SIG-M5 treated with dmso at 0.1 percent for 504 hours (cell line): ENCODE measurements around the gene TRPM2.

Source experiments
- DNase-seq: peaks from one replicate; lab custom pipeline; 2025; ENCODE audit not compliant: unreplicated experiment; lab: John Stamatoyannopoulos, UW

TRPM2 gene

DNA sequence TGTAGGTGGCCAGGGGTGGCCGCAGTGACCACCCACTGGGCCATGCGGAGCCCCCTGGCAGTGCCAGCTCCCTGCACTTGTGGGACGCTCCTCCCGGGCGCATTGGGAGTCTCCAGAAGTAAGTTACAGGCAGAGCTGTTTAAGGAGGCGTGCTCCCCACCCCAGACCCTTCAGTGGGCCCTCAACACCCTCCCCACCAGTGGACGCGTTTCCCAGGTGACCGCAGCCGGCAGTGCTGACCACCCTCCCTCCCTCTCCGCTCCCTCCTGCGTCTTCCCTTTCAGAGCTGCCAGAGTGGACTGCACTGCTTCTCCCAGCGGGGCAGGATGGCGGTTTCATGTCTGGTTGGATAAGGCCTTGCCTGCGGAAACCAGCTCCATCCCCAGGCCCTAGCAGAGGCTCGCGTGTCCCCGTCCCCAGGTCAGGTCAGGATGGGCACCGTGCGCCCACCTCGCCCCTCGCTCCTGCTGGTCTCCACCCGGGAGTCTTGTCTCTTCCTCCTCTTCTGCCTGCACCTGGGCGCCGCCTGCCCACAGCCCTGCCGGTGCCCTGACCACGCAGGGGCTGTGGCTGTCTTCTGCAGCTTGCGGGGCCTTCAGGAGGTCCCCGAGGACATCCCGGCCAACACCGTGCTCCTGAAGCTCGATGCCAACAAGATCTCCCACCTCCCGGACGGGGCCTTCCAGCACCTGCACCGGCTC is 102.9 kb downstream of the TRPM2 start:
- DNase-seq: no peak

DNA sequence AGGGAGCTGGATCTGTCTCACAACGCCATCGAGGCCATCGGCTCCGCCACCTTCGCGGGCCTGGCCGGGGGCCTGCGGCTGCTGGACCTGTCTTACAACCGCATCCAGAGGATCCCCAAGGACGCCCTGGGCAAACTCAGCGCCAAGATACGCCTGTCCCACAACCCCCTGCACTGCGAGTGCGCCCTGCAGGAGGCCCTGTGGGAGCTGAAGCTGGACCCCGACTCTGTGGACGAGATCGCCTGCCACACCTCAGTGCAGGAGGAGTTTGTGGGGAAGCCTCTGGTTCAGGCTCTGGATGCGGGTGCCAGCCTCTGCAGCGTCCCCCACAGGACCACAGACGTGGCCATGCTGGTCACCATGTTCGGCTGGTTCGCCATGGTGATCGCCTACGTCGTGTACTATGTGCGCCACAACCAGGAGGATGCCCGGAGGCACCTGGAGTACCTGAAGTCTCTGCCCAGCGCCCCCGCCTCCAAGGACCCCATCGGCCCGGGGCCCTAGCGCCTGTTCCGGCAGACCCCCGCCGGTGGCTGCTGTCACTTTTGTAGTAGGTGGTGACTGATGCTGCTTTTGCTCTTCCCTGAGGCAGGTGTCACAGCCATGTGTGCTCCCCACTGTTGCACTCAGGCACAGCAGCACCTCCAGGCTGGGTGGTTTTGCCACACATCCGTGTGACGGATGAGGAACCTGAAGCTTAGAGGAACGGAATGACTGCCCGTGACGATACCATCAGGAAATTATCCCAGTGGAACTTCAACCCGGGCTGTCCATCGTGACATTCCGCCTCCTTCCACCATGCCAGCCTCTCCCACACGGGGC is 103.7 kb downstream of the TRPM2 start:
- no peak for DNase-seq

DNA sequence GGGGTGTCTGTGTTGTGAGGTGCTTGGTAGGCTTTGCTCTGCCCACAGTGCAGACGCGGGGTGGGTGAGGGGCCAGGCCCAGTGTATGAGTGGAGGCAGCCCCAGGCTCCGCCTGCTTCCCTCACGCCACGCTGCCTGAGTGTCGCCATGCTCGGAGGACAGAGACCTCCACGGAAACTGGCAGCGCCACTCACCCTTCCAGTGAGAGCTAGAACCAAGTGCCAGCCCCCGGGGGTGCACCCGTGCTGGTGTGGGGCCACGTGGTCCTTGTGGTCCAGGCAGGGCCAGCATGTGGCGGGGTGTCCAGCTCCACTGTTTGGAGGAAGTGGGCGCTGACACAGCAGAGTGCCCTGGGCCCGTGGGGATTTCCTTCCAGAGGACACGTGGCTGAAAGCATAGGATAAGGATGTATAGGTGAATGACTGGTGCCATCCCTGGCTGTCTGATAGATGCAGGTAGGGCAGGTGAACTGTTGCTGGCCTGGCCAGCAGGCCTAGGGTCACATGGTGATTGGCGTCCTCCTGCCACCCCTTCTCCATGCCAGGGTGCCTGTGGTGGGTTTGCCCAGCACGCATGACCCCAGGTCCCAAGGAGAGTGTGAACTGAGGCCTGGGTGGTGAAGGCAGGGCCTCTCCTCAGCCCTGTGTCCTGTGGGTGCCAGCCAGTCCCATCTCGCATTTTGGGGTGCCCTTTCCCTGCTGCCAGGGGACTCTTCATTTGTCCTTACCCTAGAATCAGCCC is 105.7 kb downstream of the TRPM2 start:
- no peak for DNase-seq

DNA sequence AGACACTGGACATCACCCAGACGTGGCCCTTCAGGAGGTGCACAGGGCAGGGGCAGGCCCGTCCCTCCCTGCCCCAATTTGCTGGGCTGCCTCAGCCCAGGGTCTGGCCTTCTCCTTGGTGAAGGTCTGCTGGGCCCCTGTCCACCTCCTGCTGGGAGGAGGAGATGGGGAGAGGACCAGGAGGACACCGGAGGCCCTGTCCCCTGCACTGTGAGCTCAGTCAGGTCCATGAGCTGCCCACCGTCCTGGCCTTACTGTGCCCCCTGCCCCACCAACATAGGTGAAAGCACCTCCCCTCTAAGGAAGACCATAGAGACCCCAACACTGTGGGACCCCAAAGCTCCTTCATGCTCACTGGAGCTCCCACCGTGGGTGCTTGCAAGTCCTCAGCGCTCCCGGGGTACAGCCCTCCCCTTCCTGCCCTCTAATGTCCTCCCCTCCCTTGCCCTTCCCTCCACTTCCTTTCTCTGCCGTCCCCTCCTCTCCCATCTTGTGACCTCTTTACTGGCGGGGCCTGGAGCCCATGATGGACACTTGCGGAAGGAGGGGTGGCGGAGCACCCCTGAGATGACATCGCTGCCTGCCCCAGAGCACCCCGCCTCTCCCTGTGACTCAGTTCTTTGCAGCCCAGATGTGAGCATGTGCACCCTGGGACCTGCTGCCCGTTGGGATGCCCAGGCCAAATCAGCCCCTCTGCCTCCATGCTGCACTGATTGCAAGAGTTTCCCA is 106.5 kb downstream of the TRPM2 start:
- no peak for DNase-seq

DNA sequence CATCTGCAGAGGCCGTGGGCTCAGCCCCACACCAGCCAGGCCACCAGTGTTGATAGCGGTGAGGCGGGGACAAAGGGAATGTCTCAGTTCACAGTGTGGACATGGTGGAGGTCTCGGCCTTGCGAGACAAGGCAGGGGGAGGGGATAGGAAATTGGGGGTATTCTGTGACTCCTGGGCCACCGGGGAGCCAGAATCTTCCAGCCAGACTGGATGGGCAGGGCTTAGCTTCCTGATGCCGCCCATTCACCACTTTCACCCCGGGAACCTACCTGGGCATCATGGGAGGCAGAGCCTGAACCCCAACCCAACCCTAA is 107.0 kb downstream of the TRPM2 start:
- DNase-seq: no peak

DNA sequence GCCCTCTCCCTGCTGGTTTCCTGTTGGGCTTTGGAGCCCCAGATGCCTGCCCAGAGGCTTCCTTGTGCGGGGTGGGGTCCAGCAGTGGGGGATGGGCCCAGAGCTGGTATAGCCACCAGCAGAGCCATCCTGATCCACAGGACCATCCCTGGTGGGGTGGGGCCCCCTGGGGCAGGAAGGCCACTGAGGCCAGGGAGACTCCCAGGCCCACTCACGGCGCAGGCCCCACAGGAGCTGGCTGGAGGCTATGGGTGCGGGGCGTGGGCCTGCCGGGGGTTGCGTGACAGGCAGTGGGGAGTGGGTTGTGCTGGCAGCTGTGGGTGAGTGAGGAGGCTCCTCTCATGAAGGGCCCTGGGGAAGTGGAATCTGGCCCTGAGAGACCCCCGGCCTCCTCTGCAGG is 107.6 kb downstream of the TRPM2 start:
- no peak for DNase-seq

DNA sequence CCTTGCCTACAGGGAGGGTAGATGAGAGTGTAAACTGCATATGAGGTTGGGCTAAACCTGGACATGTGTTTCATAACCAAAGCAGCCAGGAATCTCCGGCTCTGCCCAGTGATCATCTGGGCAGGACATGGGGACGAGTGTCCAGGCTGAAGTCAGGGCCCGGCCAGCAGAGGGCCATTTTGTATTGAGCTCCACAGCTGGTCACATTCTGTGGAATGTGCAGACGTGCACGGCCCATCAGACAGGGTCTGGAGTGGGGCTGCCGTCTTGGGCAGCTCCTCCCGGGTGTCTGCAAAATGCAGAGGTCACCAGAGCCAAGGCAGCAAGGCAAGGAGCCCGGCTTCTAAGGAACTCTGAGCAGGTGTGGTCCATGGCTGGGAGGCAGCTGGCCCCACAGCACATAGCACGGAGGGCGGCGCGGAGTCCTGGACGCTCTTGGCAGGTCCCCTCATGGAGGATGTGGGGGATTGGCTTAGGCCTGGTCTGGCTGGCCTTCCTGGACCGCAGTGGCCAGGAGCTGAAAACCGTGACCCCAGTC is 108.1 kb downstream of the TRPM2 start:
- no peak for DNase-seq

DNA sequence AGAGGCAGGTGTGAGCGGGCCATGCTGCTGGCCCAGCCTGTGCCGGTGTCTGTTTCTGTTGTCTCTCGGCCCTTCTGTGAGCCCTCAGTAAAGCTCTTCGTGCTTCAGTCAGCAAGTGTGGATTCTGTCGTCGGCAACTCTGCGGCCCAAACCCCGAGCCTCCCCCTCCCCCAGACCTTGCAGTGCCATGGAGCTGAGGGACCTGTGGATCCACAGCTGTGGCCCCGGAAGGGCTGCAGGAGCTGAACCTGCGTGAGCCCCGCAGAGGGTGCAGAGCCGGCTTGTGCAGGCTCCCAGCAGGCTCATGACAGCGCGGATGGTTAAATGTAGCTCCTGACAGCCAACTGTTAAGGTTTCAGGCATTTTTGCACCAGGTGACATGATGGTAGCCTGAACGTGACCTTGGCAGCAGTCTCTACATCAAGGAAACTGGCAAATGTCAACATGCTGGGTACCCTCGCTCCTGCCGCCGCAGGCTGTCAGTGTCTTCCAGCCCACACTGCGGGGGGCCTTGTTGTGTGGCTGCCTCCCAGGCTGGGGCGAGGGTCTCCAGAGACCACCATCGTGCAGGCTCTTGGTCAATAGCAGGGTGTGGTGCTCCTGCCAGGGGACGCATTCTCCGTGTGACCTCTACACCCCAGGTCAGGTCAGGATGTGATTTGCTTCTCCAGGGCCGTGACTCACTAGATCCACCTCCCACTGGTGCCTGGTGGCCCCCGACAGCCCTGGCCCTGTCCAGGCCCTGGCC is 108.8 kb downstream of the TRPM2 start:
- no peak for DNase-seq

DNA sequence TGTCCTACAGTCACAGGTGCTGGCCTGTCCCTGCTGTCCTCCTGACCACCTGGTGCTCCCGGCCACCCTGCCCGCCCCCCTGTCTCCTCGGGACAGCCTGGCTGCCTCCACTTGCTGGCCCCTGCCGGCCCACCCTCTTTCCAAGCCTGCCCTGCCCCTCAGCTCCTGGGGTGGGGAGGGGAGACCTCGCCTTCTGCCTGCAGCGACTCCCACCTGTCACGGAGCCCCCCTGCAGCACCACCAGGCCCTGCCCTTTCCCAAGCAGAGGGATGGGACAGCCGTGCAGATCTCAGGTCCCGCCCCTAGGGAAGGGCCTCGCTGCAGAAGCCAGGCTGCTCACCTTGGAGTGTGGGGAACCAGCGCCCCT is 109.4 kb downstream of the TRPM2 start:
- DNase-seq: no peak

DNA sequence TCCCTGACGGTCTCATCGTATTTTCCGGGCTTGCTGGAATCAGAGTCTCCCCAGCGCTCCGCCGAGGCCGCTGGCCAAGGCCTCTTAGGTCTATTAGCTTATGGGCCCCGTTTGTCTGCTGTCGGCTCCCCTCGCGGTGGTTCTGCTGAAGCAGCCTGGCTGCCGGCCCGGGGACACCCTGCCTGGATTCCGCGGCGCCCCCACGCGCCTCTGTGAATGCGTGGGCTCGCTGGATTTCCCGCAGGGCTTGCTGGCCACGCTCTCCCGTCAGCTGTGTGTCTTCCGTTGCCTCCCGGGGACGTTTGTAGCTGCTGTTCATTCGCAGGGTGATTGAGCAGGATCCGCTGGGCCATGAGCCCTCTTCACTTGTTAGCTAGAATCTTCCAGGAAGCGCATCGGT is 110.3 kb downstream of the TRPM2 start:
- no peak for DNase-seq

DNA sequence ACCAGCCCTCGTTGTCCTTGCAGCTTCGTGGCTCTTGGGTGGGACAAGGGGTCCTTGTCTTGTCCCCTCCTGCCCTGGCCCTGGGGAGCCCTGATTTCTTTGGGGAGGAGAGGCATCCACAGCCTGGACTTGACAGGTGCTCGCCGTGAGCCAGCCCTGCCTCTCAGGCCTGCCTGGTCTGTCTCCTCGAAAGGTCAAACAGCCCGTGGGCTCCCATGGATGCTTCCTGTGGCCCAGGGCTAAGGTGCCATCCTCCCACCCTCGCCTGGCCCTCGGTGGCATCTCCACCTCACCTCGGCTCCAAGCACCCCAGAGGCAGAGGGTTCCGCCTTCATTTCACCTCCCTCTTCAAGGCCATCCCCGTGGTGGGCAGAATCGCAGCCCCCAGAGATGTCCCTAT is 110.9 kb downstream of the TRPM2 start:
- no peak for DNase-seq

DNA sequence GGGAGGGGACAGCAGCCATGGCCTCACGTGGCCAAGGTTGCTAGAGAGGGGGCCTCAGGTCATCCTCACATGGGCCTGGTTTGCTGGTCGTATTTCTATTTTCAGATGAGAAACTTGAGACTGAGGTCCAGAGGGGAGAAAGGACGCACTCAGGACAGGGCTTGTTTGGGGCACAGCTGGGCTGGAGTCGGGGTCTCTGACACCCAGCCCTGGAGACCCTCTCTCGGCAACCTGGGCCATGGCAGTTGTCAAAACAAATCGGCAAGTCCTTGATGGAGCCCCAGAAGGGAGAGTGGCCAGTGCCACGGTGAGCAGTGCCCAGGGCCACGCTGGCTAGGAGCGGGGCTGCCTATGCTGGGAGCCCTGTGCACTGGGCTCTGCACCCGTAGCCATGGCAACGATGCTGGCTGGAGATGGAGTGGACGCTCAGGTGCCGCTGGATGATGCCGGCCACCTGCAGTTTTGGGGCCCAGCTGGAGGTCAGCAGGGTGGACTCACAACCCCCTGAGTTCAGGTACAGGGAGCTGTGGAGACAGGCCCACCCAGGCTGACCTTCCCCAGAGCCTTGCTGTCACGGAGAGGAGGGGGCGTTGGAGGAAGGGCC is 113.0 kb downstream of the TRPM2 start:
- no peak for DNase-seq

DNA sequence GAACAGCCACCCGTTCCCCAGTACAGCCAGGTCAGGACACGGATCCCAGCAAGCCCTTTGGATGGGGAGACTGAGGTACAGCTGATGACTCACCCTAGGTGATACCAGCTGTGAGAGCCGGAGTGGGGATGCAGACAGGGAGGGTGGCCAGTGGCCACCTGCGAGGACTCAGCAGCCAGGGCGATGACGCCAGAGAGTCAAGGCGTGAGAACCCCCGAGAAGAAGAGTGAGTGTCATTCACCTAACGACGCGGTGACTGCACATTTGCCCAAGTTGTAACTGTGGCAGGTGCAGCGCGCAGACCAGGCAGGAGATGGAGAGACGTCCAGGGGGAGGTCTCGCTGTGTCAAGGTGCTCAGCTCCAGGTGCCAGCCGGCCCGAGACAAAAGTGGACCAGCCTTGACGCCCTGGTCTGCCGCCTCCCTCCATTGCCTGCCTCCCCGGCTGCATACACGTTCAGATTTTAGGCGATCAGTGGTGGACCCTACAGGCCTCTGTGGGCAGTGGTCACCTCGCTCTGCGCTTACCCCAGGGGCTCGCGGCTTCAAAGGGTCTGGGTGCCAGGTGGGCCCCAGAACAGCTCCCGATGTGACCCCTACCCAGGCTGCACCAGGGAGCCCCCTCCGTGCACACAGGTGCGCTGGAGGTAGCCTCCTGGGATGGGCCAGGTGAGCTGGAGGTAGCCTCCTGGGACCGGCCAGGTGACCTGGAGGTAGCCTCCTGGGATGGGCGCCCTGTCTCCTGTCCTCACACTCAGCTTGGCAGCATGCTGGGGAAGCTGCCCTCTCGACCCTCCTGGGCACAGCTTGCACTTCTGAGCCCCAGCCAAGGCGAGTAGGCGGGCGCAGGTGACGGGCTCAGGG is 113.8 kb downstream of the TRPM2 start:
- DNase-seq: no peak

DNA sequence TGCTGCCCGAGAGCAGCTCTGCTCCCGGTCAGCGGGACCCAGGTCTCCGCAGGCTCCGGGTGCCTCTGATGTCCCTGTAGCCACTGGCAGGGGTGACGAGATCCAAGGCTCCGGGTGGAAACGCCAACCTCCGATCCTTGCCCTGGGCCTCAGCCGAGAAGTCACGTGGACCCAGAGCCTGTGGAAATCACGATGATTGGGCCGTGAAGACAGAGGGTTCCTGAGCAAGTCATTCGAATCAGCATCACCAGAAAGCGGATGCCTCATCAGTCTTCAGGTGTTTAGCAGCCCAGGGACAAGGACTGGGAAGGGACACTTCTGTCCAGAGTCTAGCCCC is 114.4 kb downstream of the TRPM2 start:
- DNase-seq: no peak

DNA sequence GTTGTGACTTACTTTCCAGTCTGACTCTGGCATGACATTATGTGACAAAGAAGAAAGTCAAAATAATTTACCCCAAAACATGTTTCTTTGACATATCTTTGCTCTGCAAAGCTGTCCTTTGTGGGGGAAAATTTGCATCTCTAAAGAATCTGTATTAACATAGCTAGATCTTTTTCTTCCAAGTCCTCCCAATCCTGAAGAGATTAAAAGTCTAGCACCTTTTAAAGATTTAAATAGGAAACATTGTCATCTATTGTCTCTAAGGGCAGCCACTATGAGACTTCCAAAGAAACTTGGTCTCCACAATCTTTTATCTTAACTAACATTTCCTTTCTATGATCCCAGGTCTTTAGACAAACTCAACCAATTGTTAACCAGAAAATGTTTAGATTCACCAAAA is 117.9 kb downstream of the TRPM2 start:
- no peak for DNase-seq

DNA sequence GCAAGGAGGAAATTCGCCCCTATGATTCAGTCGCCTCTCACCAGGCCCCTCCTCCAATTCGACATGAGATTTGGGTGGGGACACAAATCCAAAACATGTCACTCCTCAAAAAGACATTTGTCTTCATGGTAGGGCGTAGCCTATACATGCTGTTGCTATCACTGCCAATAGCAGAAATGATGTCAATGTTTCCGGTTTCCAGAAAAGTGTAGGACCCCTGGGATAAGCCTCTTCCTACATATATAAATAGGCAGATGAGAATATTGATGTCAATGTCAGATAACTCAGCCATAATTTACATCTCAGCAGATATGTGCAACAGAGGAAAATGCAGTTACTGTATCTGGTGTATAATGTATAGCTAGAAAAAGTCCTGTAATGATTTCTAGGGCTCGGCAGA is 118.6 kb downstream of the TRPM2 start:
- no peak for DNase-seq

DNA sequence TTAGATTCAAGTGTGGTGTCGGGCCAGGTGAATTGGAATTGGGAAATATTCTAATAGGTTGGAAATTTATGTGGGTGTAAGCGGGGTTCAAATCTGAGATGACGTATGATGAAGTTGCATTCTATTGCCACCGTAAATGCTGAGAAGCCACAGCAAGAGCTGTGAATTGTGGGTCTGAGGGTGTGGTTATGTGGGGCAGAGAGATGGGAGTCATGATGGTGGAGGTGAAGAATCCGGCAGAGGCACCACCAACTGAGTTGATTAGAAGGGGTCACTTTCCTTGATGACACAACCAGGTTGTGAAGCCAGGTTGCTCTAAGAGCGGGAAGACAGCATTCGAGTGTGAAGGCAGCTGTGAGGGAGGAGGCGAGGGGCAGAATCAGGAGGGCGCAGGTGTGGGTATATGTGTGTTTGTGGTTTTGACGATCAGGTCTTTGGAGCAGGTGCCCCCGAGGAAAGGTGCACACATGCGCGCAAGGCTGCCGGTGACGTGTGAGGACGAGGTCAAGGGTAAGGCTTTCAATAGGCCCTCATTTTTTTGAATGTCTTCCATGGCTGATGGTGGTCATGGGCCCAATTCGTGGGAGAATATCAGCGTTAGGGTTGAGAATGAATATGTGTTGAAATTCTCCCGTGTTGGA is 120.6 kb downstream of the TRPM2 start:
- DNase-seq: no peak

DNA sequence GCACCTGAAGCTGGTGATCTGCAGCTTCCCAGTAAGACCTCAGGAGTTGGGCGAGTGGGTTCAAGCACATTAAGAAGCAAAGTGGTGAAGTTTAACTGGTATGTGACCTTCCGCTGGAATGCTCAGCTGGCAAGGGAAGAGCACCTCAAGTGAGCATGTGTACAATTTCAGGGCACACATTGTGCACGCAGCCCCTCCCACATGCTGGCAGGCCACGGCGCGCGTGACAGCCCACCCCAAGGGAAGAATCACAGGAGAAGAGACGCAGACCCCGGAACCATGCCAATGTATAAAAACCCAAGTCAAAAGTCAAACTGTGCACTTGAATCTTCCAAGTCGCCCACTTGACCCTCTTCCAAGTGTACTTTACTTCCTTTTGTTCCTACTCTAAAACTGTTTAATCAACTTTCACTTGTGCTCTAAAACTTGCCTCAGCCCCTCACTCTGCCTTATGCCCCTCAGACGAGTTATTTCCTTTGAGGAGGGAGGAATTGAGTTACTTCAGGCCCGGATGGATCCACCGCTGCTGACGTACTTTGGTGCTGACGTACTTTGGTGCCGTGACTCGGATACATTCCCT is 121.9 kb downstream of the TRPM2 start:
- no peak for DNase-seq

DNA sequence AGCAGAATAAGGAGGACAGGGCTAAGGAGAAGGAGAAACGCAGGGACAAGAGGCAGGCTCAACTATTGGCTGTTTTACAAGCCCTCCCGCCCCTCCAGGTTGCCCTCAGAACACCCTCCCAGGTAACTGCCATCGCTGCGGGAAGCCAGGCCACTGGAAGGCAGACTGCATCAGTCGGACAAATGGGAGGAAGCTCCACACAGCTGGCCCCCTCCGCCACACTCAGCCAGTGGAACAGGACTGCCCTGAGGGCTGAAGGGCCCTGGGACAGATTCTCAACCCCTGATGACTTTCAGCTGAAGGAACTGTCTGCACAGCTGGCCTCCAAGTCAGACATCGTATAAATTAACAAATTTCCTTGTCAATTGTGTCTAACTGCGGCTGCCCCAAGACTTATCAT is 123.7 kb downstream of the TRPM2 start:
- DNase-seq: no peak
